Glomerular endothelial cell (primary cell): ENCODE data around the gene ERCC1. TPM values are rescaled to one million over a fixed set of nuclear protein-coding genes. Genes with fewer than 3 reads are reported as not detected.

Source experiments
- DNase-seq: peaks from one replicate; pipeline ENCODE4 v3.0.0-alpha.2; 2011; ENCODE audit warnings: low read depth, low spot score; ENCODE audit errors: extremely low read depth
- total RNA-seq: library from RNA; depleted of rRNA; stranded (reverse); fragments of >200 nt; gene quantifications from 2 replicates; pipeline ENCODE4 v1.2.3, GENCODE V29; 2015

ERCC1 gene
- total RNA-seq: 96.3 and 120 TPM in 2 replicates

GRCh38 chr19:45423589-45424190 lies at the start of gene ERCC1:
TSS of gene ERCC1 (minus strand) at chr19:45423917. CDS start at chr19:45423374, 543 bp downstream.
- DNase-seq: peak; percentile 56

GRCh38 chr19:45473367-45473681 lies 49.6 kb upstream of the ERCC1 start:
- DNase-seq: no peak

GRCh38 chr19:45472563-45473366 lies 49.0 kb upstream of the ERCC1 start:
- no peak for DNase-seq

GRCh38 chr19:45471931-45472562 lies 48.3 kb upstream of the ERCC1 start:
- no peak for DNase-seq

GRCh38 chr19:45471111-45471930 lies 47.6 kb upstream of the ERCC1 start:
- no peak for DNase-seq

- DNase-seq: no peak
These were observed 47.0 kb upstream of the ERCC1 start for GRCh38 chr19:45470762-45471081.

GRCh38 chr19:45469945-45470761 lies 46.4 kb upstream of the ERCC1 start:
- DNase-seq: no peak

- DNase-seq: no peak
These were observed 45.6 kb upstream of the ERCC1 start for GRCh38 chr19:45469132-45469944.

GRCh38 chr19:45468803-45469131 lies 45.0 kb upstream of the ERCC1 start:
- no peak for DNase-seq

- DNase-seq: no peak
These were observed 44.5 kb upstream of the ERCC1 start for GRCh38 chr19:45468159-45468651.

GRCh38 chr19:45467456-45468158 lies 43.9 kb upstream of the ERCC1 start, which contains the start of gene FOSB:
TSS of gene FOSB (plus strand) at chr19:45467996. CDS start at chr19:45468587, 591 bp downstream.
- DNase-seq: no peak

- DNase-seq: no peak
These were observed 43.4 kb upstream of the ERCC1 start for GRCh38 chr19:45467115-45467455.

- no peak for DNase-seq
These were observed 41.2 kb upstream of the ERCC1 start for GRCh38 chr19:45464852-45465441.

GRCh38 chr19:45464274-45464673 lies 40.6 kb upstream of the ERCC1 start:
- no peak for DNase-seq

GRCh38 chr19:45463241-45463640 lies 39.5 kb upstream of the ERCC1 start:
- no peak for DNase-seq

GRCh38 chr19:45462174-45462573 lies 38.5 kb upstream of the ERCC1 start:
- no peak for DNase-seq

GRCh38 chr19:45460807-45461347 lies 37.2 kb upstream of the ERCC1 start:
- DNase-seq: no peak

- no peak for DNase-seq
These were observed 34.1 kb upstream of the ERCC1 start for GRCh38 chr19:45457776-45458175.
